ENCODE results near the gene RAD51B.
"Not testable (repeated sequence)": the region's sequence is repeated elsewhere in the genome, so short reads cannot be mapped to it uniquely, and the experiment has no call there.

RAD51B gene

GRCh38 chr14:68696721-68697495 lies 877.3 kb downstream of the RAD51B start:
- Histone ChIP-seq H3K36me3 (ENCODE audit: insufficient read depth, insufficient read length, low read length) (no peaks in the 10 kb centered on the region), H3K4me1 (ENCODE audit: insufficient read depth, insufficient read length) (peaks cover 3% of the 10 kb centered on the region), H3K9me3 (ENCODE audit: insufficient read depth, low read length) (no peaks in the 10 kb centered on the region), H3K9ac (ENCODE audit: insufficient read length, low read depth) (no peak overlapping the region), H3K4me3 (ENCODE audit: insufficient read length, low read depth) (no peak overlapping the region), H3K27me3 (ENCODE audit: insufficient read depth, insufficient read length) (peaks cover 19% of the 10 kb centered on the region)
- DNase-seq (ENCODE audit: low read depth, low spot score), result no peak
- TF ChIP-seq SUZ12 (IDR thresholded peaks at IDR 0.05; ENCODE audit: extremely low read depth, insufficient read depth, insufficient read length) (no peak), ZNF274 (IDR thresholded peaks at IDR 0.05; ENCODE audit: low read depth, low read length) (no peak), YY1 (IDR thresholded peaks at IDR 0.05; ENCODE audit: insufficient read depth, insufficient read length) (no peak)

- H3K4me1 ChIP-seq (ENCODE audit: insufficient read depth, insufficient read length); H3K9ac ChIP-seq (ENCODE audit: insufficient read length, low read depth); H3K4me3 ChIP-seq (ENCODE audit: insufficient read length, low read depth); DNase-seq (ENCODE audit: low read depth, low spot score); H3K9me3 ChIP-seq (ENCODE audit: insufficient read depth, low read length); H3K27me3 ChIP-seq (ENCODE audit: insufficient read depth, insufficient read length); H3K36me3 ChIP-seq (ENCODE audit: insufficient read depth, insufficient read length, low read length): not testable (repeated sequence)
Measured at GRCh38 chr14:68698773-68699172, 879.2 kb downstream of the RAD51B start.

GRCh38 chr14:68701001-68701741 lies 881.6 kb downstream of the RAD51B start:
- no peaks in the 10 kb centered on the region for H3K36me3 ChIP-seq (ENCODE audit: insufficient read depth, insufficient read length, low read length)
- peaks cover 3% of the 10 kb centered on the region for H3K4me1 ChIP-seq (ENCODE audit: insufficient read depth, insufficient read length)
- no peak for DNase-seq (ENCODE audit: low read depth, low spot score)
- H3K4me3 ChIP-seq (ENCODE audit: insufficient read length, low read depth), result no peak overlapping the region
- no peaks in the 10 kb centered on the region for H3K27me3 ChIP-seq (ENCODE audit: insufficient read depth, insufficient read length)
- no peak overlapping the region for H3K9ac ChIP-seq (ENCODE audit: insufficient read length, low read depth)
- no peaks in the 10 kb centered on the region for H3K9me3 ChIP-seq (ENCODE audit: insufficient read depth, low read length)
- TF ChIP-seq YY1 (IDR thresholded peaks at IDR 0.05; ENCODE audit: insufficient read depth, insufficient read length) (no peak), ZNF274 (IDR thresholded peaks at IDR 0.05; ENCODE audit: low read depth, low read length) (no peak), SUZ12 (IDR thresholded peaks at IDR 0.05; ENCODE audit: extremely low read depth, insufficient read depth, insufficient read length) (no peak)

- TF ChIP-seq YY1 (IDR thresholded peaks at IDR 0.05; ENCODE audit: insufficient read depth, insufficient read length) (no peak), ZNF274 (IDR thresholded peaks at IDR 0.05; ENCODE audit: low read depth, low read length) (no peak), SUZ12 (IDR thresholded peaks at IDR 0.05; ENCODE audit: extremely low read depth, insufficient read depth, insufficient read length) (no peak)
- Histone ChIP-seq H3K4me1 (ENCODE audit: insufficient read depth, insufficient read length) (peaks cover 3% of the 10 kb centered on the region), H3K36me3 (ENCODE audit: insufficient read depth, insufficient read length, low read length) (no peaks in the 10 kb centered on the region), H3K27me3 (ENCODE audit: insufficient read depth, insufficient read length) (no peaks in the 10 kb centered on the region), H3K4me3 (ENCODE audit: insufficient read length, low read depth) (no peak overlapping the region), H3K9ac (ENCODE audit: insufficient read length, low read depth) (no peak overlapping the region), H3K9me3 (ENCODE audit: insufficient read depth, low read length) (no peaks in the 10 kb centered on the region)
- no peak for DNase-seq (ENCODE audit: low read depth, low spot score)
Measured at GRCh38 chr14:68702135-68702534, 882.6 kb downstream of the RAD51B start.

GRCh38 chr14:68702578-68702977 lies 883.0 kb downstream of the RAD51B start:
- DNase-seq (ENCODE audit: low read depth, low spot score), result no peak
- Histone ChIP-seq H3K4me1 (ENCODE audit: insufficient read depth, insufficient read length) (peaks cover 3% of the 10 kb centered on the region), H3K36me3 (ENCODE audit: insufficient read depth, insufficient read length, low read length) (no peaks in the 10 kb centered on the region), H3K4me3 (ENCODE audit: insufficient read length, low read depth) (no peak overlapping the region), H3K27me3 (ENCODE audit: insufficient read depth, insufficient read length) (no peaks in the 10 kb centered on the region), H3K9me3 (ENCODE audit: insufficient read depth, low read length) (no peaks in the 10 kb centered on the region), H3K9ac (ENCODE audit: insufficient read length, low read depth) (no peak overlapping the region)
- TF ChIP-seq YY1 (IDR thresholded peaks at IDR 0.05; ENCODE audit: insufficient read depth, insufficient read length), result no peak
- TF ChIP-seq ZNF274 (IDR thresholded peaks at IDR 0.05; ENCODE audit: low read depth, low read length), result no peak
- TF ChIP-seq SUZ12 (IDR thresholded peaks at IDR 0.05; ENCODE audit: extremely low read depth, insufficient read depth, insufficient read length), result no peak

GRCh38 chr14:68703093-68703492 lies 883.5 kb downstream of the RAD51B start:
- DNase-seq (ENCODE audit: low read depth, low spot score), result no peak
- Histone ChIP-seq H3K9ac (ENCODE audit: insufficient read length, low read depth) (no peak overlapping the region), H3K27me3 (ENCODE audit: insufficient read depth, insufficient read length) (no peaks in the 10 kb centered on the region), H3K36me3 (ENCODE audit: insufficient read depth, insufficient read length, low read length) (no peaks in the 10 kb centered on the region), H3K9me3 (ENCODE audit: insufficient read depth, low read length) (no peaks in the 10 kb centered on the region), H3K4me1 (ENCODE audit: insufficient read depth, insufficient read length) (peaks cover 3% of the 10 kb centered on the region), H3K4me3 (ENCODE audit: insufficient read length, low read depth) (no peak overlapping the region)
- TF ChIP-seq YY1 (IDR thresholded peaks at IDR 0.05; ENCODE audit: insufficient read depth, insufficient read length), result no peak
- TF ChIP-seq SUZ12 (IDR thresholded peaks at IDR 0.05; ENCODE audit: extremely low read depth, insufficient read depth, insufficient read length), result no peak
